ENCODE measurements around the gene CPA3.

The CPA3 gene, protein sequence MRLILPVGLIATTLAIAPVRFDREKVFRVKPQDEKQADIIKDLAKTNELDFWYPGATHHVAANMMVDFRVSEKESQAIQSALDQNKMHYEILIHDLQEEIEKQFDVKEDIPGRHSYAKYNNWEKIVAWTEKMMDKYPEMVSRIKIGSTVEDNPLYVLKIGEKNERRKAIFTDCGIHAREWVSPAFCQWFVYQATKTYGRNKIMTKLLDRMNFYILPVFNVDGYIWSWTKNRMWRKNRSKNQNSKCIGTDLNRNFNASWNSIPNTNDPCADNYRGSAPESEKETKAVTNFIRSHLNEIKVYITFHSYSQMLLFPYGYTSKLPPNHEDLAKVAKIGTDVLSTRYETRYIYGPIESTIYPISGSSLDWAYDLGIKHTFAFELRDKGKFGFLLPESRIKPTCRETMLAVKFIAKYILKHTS

DNA sequence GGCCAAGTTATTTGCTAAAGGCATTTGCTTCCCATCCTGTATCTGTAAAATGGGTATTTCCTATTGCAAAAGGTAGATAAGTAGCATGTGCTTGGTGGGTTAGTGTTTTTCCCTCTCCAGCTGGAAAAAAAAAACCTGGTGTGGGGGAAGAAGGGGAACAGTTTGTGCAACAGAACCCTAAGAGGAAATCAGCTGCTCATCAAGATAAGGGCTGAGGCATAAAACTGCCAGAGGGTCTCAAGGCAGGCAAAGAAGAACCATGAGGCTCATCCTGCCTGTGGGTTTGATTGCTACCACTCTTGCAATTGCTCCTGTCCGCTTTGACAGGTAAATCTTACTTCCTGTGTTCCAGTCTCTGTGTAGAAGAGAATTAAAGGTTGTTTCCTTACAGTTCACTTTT, at the start of gene CPA3:
Gene CPA3, plus strand, starts transcription at position 248 of the 400 bp plus-strand sequence. Its CDS starts 12 bp downstream, at position 260.
- DNase-seq = no peak

DNA sequence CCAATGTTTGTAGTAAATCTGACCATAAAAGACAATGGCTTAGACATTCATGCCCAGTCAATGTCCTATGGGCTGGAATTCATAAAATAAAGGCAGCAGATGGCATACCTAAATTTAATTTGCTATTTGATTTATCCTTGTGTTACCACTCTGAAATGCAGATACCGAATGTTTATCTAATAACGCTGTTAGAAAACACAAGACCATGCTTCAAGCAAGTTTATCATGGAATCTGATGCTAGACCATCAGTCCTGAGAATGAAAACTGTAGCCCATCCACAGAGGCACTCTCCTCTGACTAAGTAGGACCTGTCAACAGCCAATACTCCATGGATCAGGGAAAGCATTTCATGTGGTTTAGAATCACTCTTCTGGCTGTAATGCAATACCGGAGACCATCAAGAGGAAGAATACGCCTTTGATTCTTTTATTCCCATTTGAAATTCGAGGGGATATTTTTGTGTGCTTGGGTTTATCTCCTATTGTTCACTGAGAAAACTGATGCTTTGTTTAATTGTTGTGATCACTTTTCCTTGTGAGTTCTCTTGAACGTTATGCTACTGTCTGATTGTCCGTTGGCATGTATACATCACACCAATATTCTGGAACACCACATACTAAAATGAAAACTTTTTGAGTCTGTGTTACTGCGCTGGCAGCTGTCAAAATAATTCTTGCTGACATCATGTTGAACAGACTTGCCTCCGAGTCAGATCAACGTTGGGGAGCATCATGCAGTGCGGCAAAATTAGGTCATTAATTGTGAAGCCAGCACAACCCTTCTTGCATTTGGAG, 49.6 kb upstream of the CPA3 start:
- DNase-seq = no peak

DNA sequence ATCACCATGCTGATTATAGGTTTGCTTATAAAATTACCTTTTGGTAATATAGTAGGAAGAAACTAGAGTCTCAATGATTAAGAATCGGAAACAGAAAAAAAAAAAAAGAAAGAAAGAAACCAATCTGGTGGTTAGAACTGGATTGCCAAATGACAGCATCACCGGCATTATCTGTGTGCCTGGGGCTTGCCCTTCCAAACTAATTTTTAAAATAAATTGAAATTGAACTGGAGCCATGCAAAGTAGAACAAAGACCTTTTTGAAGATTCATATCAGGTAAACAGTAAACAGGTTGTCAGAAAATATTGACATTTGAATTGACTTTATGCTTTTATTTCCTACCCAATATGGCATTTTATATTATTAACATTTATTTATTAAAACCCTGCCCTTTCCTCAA, 48.7 kb upstream of the CPA3 start:
- DNase-seq = no peak

DNA sequence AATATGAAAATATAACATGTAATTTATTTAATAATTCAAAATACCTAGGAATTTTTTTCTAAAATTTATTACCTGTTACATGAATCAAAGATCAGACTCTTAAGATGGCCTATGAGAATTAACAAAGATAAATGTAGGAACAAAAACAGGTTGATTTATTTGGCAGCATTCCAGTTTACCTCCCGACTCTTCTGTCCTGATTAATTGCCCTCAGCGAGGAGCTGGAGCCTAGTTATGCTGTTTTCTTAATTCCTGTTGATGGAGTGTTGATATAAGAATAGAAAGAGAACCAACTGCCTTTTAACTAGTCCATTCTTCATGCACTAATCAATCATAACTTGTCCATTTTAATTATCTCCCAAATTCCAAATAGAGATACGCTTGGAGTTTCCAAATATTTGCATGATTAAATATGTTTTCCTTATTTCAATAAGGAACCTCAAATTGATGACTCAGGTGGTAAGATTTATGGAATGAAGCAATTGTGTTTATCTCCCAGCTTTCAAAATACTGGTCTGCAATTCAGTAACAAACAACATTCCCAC, 48.0 kb upstream of the CPA3 start:
- DNase-seq = peak in 1 of 2 experiments; percentile 33

DNA sequence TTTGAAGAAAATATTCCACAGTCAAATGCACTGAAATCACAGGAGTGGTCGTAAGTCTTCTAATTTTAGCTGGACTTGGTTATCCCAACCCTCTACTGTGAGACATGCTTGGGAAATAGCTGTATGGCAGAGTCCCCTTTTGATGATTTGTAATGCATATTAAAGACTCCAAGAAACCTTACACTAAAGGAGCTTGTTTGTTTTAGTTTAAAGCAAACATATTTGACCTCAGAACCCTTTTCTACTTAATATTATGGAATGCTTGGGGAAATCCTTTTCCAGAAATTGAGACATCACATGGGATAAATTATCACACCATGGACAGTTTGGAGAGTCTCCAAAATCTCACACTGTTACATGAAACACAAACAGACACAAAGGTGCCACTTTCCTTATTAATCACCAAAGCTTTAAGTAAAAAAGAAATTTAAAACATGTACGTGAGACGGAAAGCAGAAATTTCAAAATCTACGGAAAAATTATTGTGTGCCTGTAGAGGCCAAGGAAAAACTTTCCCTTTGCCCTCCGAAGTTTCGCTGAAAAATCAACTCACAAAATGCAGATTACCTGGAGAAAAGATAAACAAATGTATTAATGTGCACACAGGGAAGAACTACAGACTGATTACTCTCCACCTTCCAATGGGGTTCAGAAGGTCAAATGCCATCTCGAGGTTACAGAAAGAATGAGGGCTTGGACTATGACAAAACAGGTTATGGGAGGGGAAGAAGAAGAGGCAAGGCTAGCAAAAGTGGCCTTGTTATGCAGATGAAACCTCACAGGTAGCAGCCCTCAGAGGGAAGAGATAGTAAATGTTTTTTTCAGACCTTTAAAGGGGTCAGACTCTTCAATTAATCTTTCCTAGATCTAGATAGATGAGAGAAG, 44.5 kb upstream of the CPA3 start:
- no peak for DNase-seq

DNA sequence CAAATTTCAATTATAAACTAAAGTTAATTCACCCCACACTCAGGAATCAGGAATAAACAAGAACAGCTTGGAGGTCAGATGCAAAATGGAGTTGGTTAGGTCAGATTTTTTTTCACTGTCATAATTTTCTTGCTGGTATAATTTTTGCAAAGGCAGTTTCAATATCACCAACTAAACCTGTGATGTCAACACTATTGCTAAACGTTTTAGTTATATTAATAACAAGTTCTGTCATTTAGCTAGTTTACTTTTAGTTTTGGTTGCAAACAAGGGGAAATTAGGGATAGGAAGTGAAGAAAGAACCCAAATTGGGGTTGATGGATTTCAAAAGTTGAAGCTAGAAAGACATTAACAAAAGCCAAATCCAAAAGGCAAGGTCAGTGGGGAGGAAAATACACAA, 42.1 kb upstream of the CPA3 start:
- DNase-seq = no peak

DNA sequence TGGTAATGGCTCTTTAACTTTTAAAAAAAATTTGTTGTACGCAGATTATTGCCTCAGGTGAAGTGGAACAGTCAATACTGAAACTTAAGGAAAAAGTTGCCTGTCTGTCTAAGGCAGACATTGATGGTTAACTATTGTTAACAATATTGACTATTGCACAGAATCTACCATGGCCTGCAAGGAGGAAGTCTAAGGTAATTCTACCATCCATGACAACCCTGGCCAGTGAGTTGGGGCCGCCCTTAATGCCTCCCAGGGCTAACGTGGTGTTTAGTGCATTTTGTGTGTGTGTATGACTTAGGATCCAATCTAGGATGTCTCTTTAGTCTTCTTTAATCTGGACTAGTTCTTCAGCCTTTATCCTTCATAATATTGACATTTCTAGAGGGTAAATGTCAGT, 39.6 kb upstream of the CPA3 start:
- DNase-seq = no peak

DNA sequence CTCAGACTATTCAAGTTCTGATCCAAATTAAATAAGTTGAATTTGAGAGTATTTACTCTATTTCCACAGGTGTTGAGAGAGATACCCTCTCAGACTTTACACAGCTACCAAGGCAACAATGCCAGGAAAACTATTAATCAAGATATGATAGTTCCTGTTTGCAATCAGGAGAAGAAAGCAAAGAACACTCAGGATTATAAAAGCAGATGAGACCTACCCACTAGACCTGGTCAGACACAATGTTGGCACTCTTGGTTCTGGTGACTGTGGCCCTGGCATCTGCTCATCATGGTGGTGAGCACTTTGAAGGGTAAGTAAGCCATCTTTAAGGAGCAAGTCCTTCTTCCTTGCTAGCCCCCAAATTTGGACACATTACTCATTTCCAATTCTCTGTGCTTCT, 37.5 kb upstream of the CPA3 start, which contains the start of gene CPB1:
Gene CPB1, plus strand, starts transcription at position 227 of the 400 bp plus-strand sequence. Its CDS starts 13 bp downstream, at position 240.
- DNase-seq = no peak

DNA sequence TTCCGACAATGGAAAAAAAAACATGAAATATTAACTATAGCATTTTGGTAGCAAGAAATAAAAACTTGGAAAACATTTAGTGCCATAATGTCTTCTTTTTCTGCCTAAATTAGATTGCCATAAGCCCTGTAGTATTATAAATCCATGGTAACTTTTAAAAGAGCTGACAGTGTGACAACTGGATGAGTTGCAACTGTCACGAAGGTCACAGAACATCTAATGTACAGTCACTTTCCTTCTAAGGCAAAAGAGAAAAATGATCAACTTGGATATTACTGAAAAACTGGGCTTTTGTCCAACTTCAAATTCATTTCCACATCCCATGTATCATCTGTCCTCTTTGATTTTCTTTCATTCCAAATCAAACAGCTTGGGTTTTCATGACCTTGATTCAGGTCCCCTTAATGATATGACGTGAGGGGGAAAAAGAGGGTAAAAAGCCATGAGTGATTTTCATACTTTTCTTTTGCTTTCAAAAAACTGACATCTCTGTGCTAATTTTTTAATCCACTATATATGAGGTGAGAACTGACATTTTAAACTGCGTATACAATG, 36.9 kb upstream of the CPA3 start:
- no peak for DNase-seq

DNA sequence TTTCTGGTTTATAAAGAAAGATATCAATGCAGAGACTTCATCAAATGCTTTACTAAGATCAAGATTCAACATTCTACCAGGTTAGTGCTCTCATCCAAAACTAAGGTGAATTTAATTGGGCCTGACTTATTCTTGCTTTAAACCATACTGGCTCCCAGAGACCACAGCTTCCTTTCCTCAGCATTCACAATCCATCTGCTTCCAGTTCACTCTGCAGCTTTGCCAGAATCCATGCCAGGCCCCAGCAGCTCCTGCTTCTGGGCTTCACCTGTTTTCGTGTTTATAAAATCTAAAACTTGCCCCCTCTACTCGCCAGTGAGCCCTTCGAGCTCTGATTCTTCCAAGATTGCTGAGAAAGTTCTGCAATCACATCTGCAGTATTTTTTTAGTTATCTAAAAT, 35.2 kb upstream of the CPA3 start:
- no peak for DNase-seq

DNA sequence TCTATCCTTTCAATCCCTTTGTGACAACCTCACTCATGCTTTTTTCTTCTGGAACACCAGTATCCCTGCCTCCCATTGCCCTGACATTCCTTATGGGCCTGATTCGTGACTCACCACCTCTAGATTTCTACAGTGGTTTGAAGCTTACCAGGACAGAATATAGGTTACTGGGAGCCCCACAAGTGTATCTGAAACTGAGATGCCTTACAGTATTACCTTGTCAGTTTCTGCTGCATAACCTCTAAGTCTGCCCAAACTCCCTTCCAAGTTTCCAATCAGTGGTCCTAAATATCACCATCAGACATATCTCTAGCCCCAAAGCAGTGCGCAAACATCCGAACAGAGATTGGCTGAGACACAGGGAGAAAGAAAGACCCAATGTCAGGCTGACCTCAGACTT, 31.9 kb upstream of the CPA3 start:
- DNase-seq = no peak

DNA sequence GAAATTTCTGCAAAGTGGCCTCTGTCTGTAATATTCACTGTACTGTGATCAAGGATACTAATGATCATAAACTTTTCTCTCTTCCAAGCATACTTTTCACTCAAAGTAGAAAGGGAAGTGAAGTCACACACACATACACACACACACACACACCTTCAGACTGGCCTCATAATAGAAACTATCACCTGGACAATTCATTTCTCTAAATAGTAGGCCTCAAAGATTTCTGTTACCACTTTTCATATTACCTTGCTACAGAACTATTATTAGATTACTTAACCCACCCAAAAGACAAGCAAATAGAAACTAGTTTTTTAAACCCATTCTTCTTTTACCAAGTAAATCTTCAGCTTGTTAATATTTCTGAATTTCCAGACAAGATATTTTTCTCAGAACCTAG, 25.3 kb upstream of the CPA3 start:
- DNase-seq = no peak

DNA sequence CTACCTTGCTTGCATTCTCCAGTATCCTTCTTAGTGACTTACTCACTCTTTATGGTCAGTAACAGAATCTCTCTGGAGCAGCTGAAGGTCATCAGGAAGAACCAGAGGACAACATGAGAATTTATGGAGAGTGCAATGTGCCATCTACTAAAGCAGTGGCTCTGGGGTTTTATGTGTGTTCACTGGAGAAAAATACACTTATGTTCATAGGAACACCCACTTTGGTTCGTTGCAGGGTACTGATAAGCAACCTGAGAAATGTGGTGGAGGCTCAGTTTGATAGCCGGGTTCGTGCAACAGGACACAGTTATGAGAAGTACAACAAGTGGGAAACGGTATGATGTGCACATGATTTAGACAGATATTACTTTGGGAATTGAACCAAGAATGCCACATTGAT, 24.6 kb upstream of the CPA3 start:
- no peak for DNase-seq

DNA sequence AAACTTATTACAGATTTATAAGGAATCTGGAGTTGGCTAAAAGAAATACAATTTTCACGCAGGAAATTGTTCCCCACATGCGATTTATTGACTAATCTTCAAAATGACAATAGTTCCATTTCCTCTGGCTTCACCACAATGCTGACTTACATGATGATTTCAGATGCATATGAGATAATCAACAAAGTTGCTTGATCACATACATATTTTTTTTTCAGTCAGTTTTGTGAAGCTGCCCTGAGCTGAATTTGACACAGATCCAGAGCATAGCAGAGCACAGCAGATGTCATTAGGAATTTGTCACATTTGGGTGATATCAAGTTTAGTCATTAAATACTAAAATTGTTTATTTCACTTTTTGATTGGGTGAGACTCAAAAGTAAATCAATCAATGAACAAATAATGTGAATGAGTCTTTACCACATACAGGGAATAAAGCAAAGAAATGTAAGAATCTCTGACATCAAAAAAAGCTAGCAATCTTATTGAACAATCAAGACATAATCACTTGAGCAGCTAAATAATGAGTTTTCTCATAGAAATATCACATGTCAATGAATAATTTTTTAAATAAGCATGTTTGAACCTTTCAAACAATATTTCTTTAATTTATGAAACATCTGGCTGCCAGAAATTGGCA, 19.2 kb upstream of the CPA3 start:
- no peak for DNase-seq

DNA sequence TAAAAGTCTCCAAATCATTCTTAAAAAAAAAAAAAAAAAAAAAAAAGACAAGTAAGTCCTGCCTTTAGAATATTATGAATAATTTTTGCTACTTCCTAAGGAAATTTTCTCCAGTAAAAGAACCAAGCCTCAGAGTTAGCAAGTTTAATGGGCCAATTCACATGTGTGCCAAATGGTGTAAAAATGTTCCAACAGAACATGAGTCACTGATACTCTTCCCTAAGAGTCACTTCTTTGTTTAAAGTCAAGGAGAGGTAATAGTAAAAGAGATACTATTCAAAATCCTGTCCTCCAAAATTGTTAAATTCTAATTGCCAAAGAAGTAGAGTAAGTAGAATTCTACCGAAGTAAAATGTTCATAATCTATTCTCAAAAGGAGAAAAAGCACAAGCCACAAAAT, 17.7 kb upstream of the CPA3 start:
- no peak for DNase-seq

DNA sequence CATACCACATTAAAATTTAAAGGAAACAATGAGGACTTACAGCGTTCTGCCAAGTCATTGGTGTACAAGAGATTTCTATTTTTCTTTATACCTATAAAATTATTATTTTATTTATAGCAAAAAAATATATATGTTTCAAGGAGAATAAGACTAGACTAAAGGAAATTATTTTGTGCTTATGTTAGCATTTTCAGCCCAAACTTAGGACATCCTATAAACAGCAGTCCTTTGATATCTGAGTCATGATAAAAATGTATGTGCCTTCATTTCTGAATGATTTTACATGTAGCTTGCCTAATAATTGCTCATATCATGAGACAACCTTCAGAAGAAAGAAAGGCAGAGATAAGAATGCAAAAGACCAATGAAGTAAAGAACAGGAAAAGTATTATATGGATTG, 16.7 kb upstream of the CPA3 start:
- DNase-seq = no peak

DNA sequence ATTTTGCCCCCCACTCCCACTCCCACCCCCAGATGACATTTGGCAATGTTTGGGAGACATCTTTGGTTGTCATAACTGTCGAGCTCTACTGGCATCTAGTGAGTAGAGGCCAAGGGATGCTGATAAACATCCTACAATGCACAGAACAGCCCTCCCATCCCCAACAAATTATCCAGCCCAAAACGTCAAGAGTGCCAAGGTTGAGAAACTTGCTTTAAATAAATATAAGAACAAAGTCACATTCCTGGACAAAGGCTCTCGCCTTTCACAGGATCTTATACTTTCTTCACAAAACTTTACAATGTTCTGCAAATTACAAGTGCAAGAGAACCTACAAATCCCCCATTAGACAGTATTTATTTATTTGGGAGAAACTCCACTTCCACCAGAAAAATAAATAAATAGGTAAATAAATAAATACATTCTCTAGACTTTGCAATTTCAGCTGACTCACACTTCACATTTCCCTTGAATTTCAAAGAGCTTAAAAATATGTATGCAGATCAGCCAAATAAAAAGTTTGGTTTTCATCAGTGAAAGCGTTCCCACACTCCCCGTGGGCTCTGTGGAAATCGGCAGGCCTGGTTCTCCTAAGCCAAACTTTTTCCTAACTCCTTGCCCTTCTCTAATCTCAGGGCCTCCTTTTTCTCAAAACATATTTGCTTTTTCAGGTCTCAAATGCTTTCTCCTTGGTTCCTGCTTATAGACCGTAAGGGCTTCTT, 12.7 kb upstream of the CPA3 start:
- no peak for DNase-seq

DNA sequence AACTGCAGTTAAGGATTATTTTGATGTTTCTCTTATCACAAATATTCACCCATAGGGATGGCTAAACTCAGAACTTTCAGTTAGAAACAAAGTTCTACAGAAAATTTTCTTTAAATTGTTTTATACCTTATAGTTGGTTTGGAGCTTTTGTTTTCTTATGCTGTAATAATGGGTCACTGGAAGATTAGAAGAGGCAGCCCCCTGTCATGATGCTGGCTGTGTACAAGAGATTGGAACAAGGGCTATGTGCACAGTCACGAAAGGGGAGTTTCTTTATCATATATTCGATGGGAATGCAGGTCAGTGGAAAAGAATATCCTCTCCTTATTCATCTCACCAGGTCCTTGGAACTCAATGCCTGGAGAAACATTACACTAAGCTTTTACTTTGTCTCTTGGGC, 12.0 kb upstream of the CPA3 start:
- no peak for DNase-seq

DNA sequence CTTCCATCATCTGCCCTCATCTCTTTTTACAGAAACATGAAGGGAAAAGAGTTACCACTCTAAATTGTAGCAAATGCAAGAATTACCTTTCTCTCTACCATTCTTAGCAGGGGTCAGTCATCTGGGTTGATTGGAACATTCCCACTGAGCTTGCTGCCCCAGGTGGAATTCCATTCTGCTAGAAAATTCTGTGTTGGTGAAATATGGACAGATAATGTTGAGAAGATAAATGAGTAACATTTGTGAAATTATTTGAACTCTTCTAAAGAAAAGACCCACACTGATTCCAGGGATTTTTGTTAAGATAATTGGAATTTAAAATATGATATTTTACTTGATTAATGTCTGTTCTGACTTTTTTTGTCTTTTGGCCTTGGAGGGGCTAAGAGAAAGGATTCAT, 11.0 kb upstream of the CPA3 start:
- no peak for DNase-seq

DNA sequence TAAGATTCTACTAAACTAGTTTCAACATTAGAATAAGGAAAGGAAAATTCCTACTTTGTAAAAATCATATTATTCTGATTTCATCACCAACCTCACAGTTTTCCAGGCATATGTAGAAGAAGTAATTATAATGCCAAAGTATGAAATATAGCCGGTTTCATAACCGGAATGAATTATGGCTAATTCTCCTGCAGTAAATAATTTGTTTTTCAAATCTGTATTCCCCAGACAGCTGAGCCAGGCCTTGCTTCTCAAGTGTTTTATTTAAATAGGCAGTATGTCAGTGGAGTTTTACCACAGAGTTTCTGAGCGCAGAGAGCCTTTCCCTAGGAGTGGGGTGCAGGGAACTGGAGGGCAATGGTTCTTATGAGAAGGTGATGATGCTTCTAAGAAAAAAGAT, 8.7 kb upstream of the CPA3 start:
- DNase-seq = no peak

DNA sequence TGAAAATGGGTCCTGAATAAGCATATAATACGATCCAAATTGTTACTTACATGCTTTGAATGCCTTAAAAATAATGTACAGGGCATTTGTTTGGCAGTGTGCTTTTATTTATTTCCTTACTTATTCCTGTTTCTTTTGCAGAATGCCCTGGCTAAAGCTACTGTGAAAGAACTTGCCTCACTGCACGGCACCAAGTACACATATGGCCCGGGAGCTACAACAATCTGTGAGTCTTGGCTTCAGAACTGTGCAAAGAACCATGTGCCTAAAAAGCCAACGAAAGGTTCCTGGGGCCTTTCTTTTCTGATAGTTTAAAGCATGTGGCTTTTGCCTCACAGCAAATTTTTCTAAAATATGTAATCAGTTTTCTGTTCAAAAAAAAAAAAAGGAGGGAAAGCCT, 7.8 kb upstream of the CPA3 start:
- no peak for DNase-seq
